NCI-H526 (cell line): ENCODE results near the gene CSF2.
"Not testable (repeated sequence)": the region's sequence is repeated elsewhere in the genome, so short reads cannot be mapped to it uniquely, and the experiment has no call there.

Source experiments
- DNase-seq, 2 experiments: peaks; one replicate each; lab custom pipeline; 2025; lab: John Stamatoyannopoulos, UW

CSF2 gene

DNA sequence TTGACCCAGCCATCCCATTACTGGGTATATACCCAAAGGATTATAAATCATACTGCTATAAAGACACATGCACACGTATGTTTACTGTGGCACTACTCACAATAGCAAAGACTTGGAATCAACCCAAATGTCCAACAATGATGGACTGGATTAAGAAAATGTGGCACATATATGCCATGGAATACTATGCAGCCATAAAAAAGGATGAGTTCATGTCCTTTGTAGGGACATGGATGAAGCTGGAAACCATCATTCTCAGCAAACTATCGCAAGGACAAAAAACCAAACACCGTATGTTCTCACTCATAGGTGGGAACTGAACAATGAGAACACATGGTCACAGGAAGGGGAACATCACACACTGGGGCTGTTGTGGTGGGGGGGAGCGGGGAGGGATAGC, 35.4 kb downstream of the CSF2 start:
- not testable (repeated sequence) for DNase-seq

DNA sequence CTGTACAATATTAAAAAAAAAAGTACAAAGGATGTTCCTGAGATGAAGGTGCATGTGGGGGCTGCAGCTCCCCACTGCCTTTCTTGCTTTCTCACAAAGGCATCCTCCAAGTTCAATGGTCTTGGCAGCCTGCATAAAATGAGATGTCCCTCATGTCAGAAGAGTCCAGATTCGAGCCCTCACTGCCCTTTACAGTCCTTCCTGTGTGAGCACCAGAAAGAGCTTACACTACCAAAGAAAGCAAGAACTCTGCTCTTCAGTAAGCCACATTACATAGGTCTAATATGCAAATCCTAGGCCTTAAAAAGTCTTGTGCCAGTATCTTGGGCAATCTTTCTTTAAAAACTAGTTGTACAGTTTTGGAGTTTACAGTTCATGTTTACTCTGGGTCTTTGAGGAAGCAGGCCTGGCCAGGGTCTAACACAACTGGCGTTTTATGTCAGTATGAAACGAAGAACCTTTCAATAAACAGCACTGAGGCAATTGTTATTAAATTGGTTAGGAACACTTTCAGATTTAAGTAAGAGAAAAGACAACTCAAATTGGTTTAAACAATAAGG, 36.0 kb downstream of the CSF2 start:
- DNase-seq = no peak

DNA sequence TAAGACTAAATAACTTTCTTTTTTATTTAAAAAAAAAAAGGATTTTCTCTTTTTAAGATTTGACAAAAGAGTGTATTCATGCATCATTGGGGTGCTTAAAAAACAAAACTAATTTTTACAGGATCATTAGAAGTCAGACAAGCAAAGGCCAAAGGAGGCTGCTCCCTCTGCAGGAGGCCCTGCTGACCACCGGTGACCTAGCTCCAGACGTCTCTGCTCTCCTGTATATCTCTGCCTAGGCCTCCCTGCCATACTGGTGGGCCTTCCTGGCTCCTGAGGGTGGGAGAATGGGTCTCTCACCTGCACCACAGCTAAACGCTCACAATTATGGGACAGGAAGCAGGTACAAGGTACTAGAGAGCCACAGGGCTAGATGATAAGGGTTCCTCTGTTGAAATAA, 36.6 kb downstream of the CSF2 start:
- DNase-seq = no peak

DNA sequence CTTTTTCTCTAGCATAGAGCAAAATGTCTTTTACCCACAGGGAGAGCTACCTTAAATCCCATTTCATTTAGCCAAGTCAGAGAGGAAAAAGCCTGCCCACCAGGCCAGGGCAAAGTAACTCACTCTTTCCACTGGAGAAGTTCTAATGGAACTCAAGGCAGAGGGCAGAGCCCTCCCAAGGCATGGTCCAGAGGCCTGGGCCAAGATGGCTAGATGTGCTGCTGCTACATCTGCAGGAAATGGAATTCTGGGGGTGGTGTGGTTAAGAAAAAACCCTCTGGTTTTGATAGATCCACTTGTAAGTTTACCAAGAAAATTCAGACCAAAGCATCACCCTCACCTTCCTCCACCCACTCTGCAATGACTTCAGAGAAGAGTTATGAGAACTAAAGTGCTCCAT, 37.3 kb downstream of the CSF2 start:
- DNase-seq = no peak

DNA sequence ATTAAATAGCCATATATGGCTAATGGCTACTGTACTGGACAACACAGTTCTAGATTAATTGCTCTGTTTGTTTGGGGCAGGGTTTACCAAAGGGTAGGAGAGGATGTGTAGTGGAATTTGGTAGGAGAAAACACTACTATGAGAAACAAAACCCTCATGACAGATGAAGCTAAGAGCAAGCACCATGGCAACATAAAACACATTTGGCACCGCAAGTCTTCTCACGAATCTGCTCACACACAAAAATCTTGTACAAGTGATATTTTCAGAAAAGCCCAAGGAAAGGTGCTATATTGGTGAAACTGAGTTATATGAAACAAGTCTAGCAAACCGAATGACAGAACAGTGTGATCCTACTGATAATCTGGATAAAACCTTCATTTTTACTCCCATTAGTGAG, 38.5 kb downstream of the CSF2 start:
- DNase-seq = no peak

DNA sequence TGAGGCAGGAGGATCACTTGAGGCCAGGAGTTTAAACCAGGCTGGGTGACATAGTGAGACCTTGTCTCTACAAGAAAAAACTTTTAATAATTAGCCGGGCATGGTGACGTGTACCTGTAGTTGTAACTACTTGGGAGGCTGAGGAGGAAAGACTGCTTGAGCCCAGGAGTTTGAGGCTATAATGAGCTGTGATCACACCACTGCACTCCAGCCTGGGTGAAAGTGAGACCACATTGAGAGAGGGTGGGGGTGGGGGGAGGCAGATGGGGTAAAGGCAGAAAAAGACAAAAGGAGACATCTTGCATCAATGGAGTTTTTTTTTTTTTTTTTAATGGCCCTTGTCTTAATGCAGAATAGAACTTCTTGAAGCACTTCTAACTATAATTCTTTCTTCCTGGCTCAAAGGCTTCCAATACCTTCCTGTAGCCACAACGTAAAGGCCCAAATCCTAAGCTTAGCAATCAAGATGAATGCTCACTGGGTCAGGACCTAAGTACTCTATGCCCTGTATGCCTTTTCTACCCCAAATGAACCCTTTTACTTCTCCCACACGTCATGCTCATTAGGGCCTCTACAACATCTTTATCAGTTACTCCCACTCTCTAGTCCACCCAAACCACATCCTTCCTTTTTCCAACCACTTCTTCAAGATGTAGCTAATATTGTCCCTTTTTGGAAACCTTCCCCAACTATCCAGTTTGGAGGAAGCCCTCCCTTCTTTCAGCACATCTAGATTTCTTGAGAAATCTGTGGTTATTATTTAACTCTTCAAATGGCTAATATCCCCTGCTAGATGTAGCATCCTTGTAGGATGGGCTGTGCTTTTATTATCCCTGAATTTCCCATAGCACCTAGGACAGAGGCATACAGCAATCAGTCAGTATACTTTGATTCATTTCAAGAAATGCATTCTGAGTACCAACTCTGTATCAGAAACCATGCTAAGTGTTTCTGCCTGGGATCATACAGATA, 40.8 kb downstream of the CSF2 start:
- DNase-seq = no peak

DNA sequence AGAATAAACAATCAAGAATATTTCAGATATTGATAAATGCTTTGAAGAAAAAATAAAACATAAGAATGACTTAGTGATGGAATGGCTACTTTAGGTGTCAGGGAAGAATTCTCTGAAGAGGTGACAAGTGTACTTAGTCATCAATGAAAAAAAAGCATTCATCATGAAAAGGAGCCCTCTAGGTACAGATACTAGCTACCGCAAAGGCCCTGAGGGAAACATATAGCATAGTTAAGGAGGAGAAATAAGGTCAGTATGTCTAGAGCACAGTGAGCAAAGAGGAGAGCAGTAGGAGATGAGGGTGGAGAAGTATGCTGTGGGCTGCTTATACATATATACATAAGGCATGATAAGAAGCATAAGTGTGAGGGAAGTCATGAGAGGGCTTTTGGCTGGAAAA, 41.8 kb downstream of the CSF2 start:
- no peak for DNase-seq

DNA sequence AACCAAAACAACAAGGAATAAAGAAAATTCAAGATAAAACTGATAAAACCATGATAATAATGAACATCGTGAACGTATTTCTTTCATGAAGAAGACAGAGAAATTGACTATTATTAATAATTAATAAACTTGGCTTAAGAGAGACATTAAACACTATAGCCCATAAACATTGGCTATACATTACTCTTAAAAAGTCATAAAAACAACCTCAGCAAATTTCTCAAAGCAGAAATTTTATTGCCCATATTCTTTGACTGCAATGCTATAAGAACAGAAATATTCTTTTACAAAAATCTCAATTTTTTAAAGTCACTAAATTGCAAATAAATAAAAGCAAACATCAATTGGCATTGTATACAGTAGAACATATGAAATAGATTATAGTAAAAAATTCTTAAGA, 42.5 kb downstream of the CSF2 start:
- DNase-seq = no peak

DNA sequence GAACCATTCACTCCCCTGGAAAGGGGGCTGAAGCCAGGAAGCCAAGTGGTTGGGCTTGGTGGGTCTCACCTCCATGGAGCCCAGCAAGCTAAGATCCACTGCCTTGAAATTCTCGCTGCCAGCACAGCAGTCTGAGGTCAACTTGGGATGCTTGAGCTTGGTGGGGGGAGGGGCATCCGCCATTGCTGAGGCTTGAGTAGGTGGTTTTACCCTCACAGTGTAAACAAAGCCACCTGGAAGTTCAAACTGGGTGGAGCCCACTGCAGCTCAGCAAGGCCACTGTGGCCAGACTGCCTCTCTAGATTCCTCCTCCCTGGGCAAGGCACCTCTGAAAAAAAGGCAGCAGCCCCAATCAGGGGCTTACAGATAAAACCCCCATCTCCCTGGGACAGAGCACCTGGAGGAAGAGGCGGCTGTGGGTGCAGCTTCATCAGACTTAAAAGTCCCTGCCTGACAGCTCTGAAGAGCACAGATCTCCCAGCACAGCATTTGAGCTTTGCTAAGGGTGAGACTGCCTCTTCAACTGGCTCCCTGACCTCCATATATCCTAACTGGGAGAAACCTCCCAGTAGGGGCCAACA, 43.4 kb downstream of the CSF2 start:
- not testable (repeated sequence) for DNase-seq

DNA sequence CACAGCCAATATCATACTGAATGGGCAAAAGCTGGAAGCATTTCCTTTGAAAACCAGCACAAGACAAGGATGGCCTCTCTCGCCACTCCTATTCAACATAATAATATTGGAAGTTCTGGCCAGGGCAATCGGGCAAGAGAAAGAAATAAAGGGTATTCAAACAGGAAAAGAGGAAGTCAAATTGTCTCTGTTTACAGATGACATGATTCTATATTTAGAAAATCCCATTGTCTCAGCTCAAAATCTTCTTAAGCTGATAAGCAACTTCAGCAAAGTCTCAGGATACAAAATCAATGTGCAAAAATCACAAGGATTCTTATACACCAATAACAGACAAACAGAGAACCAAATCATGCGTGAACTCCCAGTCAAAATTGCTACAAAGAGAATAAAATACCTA, 47.1 kb downstream of the CSF2 start:
- not testable (repeated sequence) for DNase-seq

DNA sequence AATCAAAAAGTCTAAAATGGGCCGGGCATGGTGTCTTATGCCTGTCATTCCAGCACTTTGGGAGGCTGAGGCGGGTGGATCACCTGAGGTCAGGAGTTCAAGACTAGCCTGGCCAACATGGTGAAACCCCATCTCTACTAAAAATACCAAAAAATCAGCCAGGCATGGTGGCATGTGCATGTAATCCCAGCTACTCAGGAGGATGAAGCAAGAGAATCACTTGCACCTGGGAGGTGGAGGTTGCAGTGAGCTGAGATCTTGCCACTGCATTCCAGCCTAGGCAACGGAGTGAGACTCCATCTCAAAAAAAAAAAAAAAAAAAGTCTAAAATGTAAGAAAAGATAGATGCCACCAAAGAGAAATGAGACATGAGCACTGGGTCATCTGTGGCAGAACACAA, 49.4 kb downstream of the CSF2 start:
- DNase-seq = not testable (repeated sequence)

DNA sequence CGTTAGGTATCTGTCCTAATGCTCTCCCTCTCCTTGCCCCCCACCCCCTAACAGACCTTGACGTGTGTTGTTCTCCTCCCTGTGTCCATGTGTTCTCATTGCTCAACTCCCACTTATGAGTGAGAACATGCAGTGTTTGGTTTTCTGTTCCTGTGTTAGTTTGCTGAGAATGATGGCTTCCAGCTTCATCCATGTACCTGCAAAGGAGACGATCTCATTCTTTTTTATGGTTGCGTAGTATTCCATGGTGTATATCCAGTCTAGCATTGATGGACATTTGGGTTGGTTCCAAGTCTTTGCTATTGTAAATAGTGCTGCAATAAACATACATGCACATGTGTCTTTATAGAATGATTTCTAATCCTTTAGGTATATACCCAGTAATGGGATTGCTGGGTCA, 50.0 kb downstream of the CSF2 start:
- not testable (repeated sequence) for DNase-seq
